B cell (primary cell): ENCODE measurements around the gene MEG3. TPM values are rescaled to one million over a fixed set of nuclear protein-coding genes. Genes with fewer than 3 reads are reported as not detected.

Source experiments
- ATAC-seq: fragments of 200-7000 bp; cut with Tn5 transposase; one replicate; pipeline ENCODE4 v1.10.0; 2021; ENCODE audit warnings: low read depth, mild to moderate bottlenecking, moderate number of reproducible peaks, moderate library complexity
- CTCF ChIA-PET: fragments of 350-600 bp; sonication (Branson Sonifier 250); formaldehyde crosslinking; loops from one replicate; lab custom pipeline; 2021; ENCODE audit warnings: antibody characterized with exemption, inconsistent platforms; lab: Charles Lee
- POLR2A ChIA-PET: fragments of 350-600 bp; sonication (Branson Sonifier 250); formaldehyde crosslinking; loops from one replicate; lab custom pipeline; 2021; ENCODE audit warnings: antibody characterized with exemption; lab: Charles Lee
- DNase-seq: peaks from one replicate; pipeline ENCODE4 v3.0.0; 2013
- H2AFZ ChIP-seq: 2 replicates; pipeline ENCODE4 v1.6.1; 2012; ENCODE audit warnings: mild to moderate bottlenecking, low read depth, low read length; ENCODE audit not compliant: insufficient read depth, poor library complexity, severe bottlenecking
- H3K27ac ChIP-seq, 2 donors: 1 replicate in 1 of 2; 2 replicates in 1 of 2; pipeline ENCODE4 v1.5.1; 2012 to 2013; ENCODE audit warnings: low read length in 2 of 2, mild to moderate bottlenecking in 2 of 2, moderate library complexity in 1 of 2
- H3K27me3 ChIP-seq, 4 experiments: fragments of 200-600 bp in 1 of 4; sonication (generic) in 1 of 4; replicated peaks in 1 of 4; 1 replicate in 2 of 4; 2 replicates in 2 of 4; pipeline versions ENCODE4 v1.6.1 to v1.7.0; 2013 to 2016; ENCODE audit warnings: low read length in 3 of 4, mild to moderate bottlenecking in 2 of 4, mixed read lengths in 1 of 4, moderate library complexity in 1 of 4; ENCODE audit not compliant: insufficient read depth in 4 of 4, control insufficient read depth in 3 of 4; ENCODE audit errors: control extremely low read depth in 1 of 4
- H3K36me3 ChIP-seq, 2 experiments: replicated peaks in 1 of 2; 1 replicate in 1 of 2; 2 replicates in 1 of 2; pipeline versions ENCODE4 v1.6.1 to v1.7.1; 2013; ENCODE audit warnings: low read length in 1 of 2; ENCODE audit not compliant: insufficient read depth in 2 of 2, control insufficient read depth in 1 of 2; ENCODE audit errors: control extremely low read depth in 1 of 2, extremely low read depth in 1 of 2
- H3K4me1 ChIP-seq, 2 donors: fragments of 200-600 bp in 1 of 2; sonication (generic) in 1 of 2; 1 replicate in 1 of 2; 2 replicates in 1 of 2; pipeline versions ENCODE4 v1.5.1 to v1.6.1; 2013 to 2017; ENCODE audit warnings: low read length in 2 of 2; ENCODE audit not compliant: control insufficient read depth in 2 of 2, insufficient read depth in 2 of 2
- H3K4me2 ChIP-seq: replicated peaks from 2 replicates; pipeline ENCODE3; 2012; ENCODE audit warnings: mild to moderate bottlenecking, low read depth, low read length; ENCODE audit not compliant: poor library complexity, severe bottlenecking
- H3K4me3 ChIP-seq, 5 experiments: fragments of 200-600 bp in 1 of 5; sonication (generic) in 1 of 5; 1 replicate in 3 of 5; 2 replicates in 2 of 5; pipeline versions ENCODE4 v1.5.1 to v1.7.0; 2011 to 2016; ENCODE audit warnings: low read length in 4 of 5, mild to moderate bottlenecking in 4 of 5, low read depth in 2 of 5, control low read depth in 1 of 5, moderate library complexity in 1 of 5; ENCODE audit not compliant: insufficient read depth in 1 of 5; ENCODE audit errors: control extremely low read depth in 1 of 5, extremely low read depth in 1 of 5
- H3K79me2 ChIP-seq: fragments of 200-600 bp; sonication (generic); one replicate; pipeline ENCODE4 v1.6.0; 2016; ENCODE audit warnings: low read length; ENCODE audit not compliant: control insufficient read depth, insufficient read depth
- H3K9ac ChIP-seq: fragments of 200-600 bp; sonication (generic); 2 replicates; pipeline ENCODE4 v1.6.1; 2017; ENCODE audit warnings: mild to moderate bottlenecking, low read length, moderate library complexity
- H3K9me3 ChIP-seq, 3 donors: one replicate each; pipeline versions ENCODE4 v1.6.1 to v1.7.1; 2013; ENCODE audit warnings: low read length in 2 of 3; ENCODE audit not compliant: control insufficient read depth in 2 of 3, insufficient read depth in 1 of 3; ENCODE audit errors: control extremely low read depth in 1 of 3
- H4K20me1 ChIP-seq: 2 replicates; pipeline ENCODE4 v1.6.0; 2012; ENCODE audit warnings: mild to moderate bottlenecking, low read length; ENCODE audit not compliant: insufficient read depth, control insufficient read depth, poor library complexity, severe bottlenecking
- H3K27ac Mint-ChIP-seq: one replicate; pipeline ENCODE4 v1.8.0; 2021; ENCODE audit warnings: mixed read lengths
- H3K27me3 Mint-ChIP-seq: one replicate; pipeline ENCODE4 v1.8.0; 2021; ENCODE audit warnings: mixed read lengths
- H3K4me1 Mint-ChIP-seq: one replicate; pipeline ENCODE4 v1.8.0; 2021; ENCODE audit warnings: mixed read lengths
- H3K4me3 Mint-ChIP-seq: one replicate; pipeline ENCODE4 v1.8.0; 2021; ENCODE audit warnings: mixed read lengths
- H3K9me3 Mint-ChIP-seq: one replicate; pipeline ENCODE4 v1.8.0; 2022; ENCODE audit warnings: mixed read lengths; ENCODE audit not compliant: insufficient read depth
- EZH2 ChIP-seq: IDR thresholded peaks from 2 replicates; pipeline ENCODE4 v1.6.1; 2012; ENCODE audit warnings: borderline replicate concordance, low read depth, mild to moderate bottlenecking, moderate library complexity, low read length; ENCODE audit not compliant: insufficient read depth, poor library complexity, severe bottlenecking
- WGBS: methylation state at CpG from one replicate; pipeline ENCODE4 v1.1.5; 2013; ENCODE audit warnings: missing lambda C conversion rate; ENCODE audit not compliant: insufficient coverage; 5-methylcytosine and 5-hydroxymethylcytosine counted together
- intact Hi-C: fragments of 100-400 bp; cut with micrococcal nuclease; formaldehyde crosslinking; loops from one replicate; pipeline ENCODE4 v1.10.0; 2022
- polyA plus RNA-seq: library from polyadenylated mRNA; depleted of rRNA; stranded (reverse); fragments of >200 nt; gene quantifications from 2 replicates; pipeline ENCODE4 v1.2.3, GENCODE V29; 2012
- total RNA-seq, 2 donors: library from RNA; stranded (reverse); fragments of 120-200 nt in 1 of 2; gene quantifications; 1 replicate in 1 of 2; 2 replicates in 1 of 2; pipeline versions ENCODE4 v1.2.3 to v1.2.4, GENCODE V29; 2013 to 2022
- TF ChIP-seq, protein P1 (sequence below): fragments of 200-600 bp; IDR thresholded peaks from one replicate; pipeline ENCODE4 v1.8.0; 2022; ENCODE audit warnings: antibody characterized with exemption, mild to moderate bottlenecking

MEG3 gene
- total and polyA plus RNA-seq, 2 donors (not counting 1 experiment from before 2014, with no cell fraction given) = 0.13 TPM; not detected in 1

DNA sequence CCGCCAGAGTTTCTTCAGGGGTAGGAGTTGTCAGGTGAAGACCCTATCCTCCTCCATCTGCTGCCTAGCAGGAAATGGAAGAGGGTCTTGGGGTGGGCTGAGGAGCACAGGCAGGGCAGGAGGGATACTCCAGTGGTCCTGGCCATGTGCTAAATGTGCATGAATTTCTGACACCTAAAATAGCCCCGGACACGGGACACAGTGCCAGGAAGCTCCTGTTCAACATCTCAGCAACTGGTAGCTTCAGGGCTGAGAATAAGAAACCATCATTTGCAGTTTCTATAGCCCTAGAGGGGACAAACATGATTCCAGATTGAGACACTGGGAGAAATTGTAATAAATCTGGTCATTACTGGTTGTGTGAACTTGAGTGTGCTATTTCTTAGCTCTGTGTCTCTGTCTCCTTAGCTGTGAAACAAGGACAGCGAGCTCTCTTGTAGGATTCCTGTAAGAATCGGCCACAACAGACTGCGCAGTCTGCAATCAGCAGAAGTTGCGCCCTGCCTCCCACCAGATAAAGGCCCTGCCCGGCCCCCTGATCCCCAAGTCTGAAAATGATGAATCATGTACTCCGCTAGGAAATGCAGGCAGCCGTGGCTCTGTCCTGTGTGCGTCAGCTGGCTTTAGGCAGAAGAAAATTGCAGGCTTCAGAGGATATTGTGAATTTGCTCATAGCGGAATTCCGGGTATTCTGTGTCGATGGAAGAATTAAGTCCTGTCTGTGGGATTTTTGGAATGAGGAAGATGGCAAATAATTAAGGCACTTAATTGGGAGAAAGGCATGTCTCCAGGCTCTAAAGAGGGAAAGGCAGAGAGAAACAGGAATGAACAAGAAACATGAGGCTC lies 35.2 kb upstream of the MEG3 start:
- H3K4me1 Mint-ChIP-seq = no peaks in the 10 kb centered on the region
- H3K27me3 ChIP-seq = no peaks in the 10 kb centered on the region
- ChIA-PET CTCF (no interaction called here), POLR2A (no interaction called here)
- no peaks in the 10 kb centered on the region for H3K9me3 Mint-ChIP-seq
- H3K9me3 ChIP-seq = no peaks in the 10 kb centered on the region
- no peak overlapping the region for H3K9ac ChIP-seq
- H3K4me3 ChIP-seq = no peak overlapping the region
- H3K4me2 ChIP-seq = no peak overlapping the region
- H3K4me1 ChIP-seq = no peaks in the 10 kb centered on the region
- H3K27ac Mint-ChIP-seq = no peak overlapping the region
- no peak for DNase-seq
- no peak for ATAC-seq
- no peak overlapping the region for H3K4me3 Mint-ChIP-seq
- intact Hi-C loops = no loop called here
- 91% methylated on average over 13 of the region's 14 CpGs for WGBS
- no peak overlapping the region for H2AFZ ChIP-seq
- H3K27me3 Mint-ChIP-seq = peaks cover 5% of the 10 kb centered on the region
- TF ChIP-seq EZH2 = no peak
- TF ChIP-seq, protein P1, sequence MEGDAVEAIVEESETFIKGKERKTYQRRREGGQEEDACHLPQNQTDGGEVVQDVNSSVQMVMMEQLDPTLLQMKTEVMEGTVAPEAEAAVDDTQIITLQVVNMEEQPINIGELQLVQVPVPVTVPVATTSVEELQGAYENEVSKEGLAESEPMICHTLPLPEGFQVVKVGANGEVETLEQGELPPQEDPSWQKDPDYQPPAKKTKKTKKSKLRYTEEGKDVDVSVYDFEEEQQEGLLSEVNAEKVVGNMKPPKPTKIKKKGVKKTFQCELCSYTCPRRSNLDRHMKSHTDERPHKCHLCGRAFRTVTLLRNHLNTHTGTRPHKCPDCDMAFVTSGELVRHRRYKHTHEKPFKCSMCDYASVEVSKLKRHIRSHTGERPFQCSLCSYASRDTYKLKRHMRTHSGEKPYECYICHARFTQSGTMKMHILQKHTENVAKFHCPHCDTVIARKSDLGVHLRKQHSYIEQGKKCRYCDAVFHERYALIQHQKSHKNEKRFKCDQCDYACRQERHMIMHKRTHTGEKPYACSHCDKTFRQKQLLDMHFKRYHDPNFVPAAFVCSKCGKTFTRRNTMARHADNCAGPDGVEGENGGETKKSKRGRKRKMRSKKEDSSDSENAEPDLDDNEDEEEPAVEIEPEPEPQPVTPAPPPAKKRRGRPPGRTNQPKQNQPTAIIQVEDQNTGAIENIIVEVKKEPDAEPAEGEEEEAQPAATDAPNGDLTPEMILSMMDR = no peak
- H3K79me2 ChIP-seq = no peaks in the 10 kb centered on the region
- no peak overlapping the region for H3K27ac ChIP-seq
- H4K20me1 ChIP-seq = no peaks in the 10 kb centered on the region
- no peaks in the 10 kb centered on the region for H3K36me3 ChIP-seq

DNA sequence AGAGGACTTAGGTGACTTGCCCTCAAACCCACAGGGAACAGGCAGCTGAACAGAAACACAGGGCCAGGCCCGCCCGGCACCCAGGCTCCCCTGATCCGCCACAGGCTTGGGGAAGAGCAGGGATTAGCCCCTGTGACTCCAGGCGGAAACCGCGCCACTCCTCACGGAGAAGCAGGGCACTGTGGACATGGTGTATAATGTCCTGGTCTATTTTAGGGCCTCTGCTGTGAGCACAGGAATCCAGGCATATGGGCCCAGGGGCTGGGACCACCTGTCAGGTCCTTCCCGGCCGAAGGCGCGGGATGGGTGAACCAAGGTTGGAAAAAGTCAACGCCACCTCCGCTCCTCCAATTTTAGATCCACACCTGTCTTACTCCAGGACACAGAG lies 34.6 kb upstream of the MEG3 start:
- Histone ChIP-seq H3K27ac (no peak overlapping the region), H3K9ac (no peak overlapping the region), H3K27me3 (no peaks in the 10 kb centered on the region), H2AFZ (no peak overlapping the region), H3K4me2 (no peak overlapping the region), H3K79me2 (no peaks in the 10 kb centered on the region), H4K20me1 (no peaks in the 10 kb centered on the region), H3K36me3 (no peaks in the 10 kb centered on the region), H3K9me3 (no peaks in the 10 kb centered on the region), H3K4me1 (no peaks in the 10 kb centered on the region), H3K4me3 (no peak overlapping the region)
- no peaks in the 10 kb centered on the region for H3K4me1 Mint-ChIP-seq
- ATAC-seq (no peak), DNase-seq (no peak)
- no peak overlapping the region for H3K4me3 Mint-ChIP-seq
- no peaks in the 10 kb centered on the region for H3K9me3 Mint-ChIP-seq
- H3K27me3 Mint-ChIP-seq = peaks cover 5% of the 10 kb centered on the region
- intact Hi-C loops = no loop called here
- 98% methylated on average over 13 of the region's 13 CpGs for WGBS
- TF ChIP-seq, protein P1 = no peak
- no peak for TF ChIP-seq EZH2
- ChIA-PET CTCF (no interaction called here), POLR2A (no interaction called here)
- H3K27ac Mint-ChIP-seq = no peak overlapping the region
